Endometrial microvascular endothelial cells (primary cell): ENCODE data around the gene ZBTB46. TPM values are rescaled to one million over a fixed set of nuclear protein-coding genes. Genes with fewer than 3 reads are reported as not detected.
"Not testable (repeated sequence)": the region's sequence is repeated elsewhere in the genome, so short reads cannot be mapped to it uniquely, and the experiment has no call there.

Experiments
- in situ Hi-C: cut with HindIII; loops from 2 replicates; pipeline ENCODE4 v1.10.0; 2017; ENCODE audit warnings: low sequenced_read_pairs, low pct_unique_long_range_greater_than_20kb; ENCODE audit errors: inconsistent ontology term
- total RNA-seq: library from RNA; depleted of rRNA; stranded (reverse); fragments of >200 nt; gene quantifications from one replicate; pipeline ENCODE4 v1.2.3, GENCODE V29; 2015; ENCODE audit errors: inconsistent ontology term

The ZBTB46 gene
- total RNA-seq, 1 donor from 2014 or later: not detected

DNA sequence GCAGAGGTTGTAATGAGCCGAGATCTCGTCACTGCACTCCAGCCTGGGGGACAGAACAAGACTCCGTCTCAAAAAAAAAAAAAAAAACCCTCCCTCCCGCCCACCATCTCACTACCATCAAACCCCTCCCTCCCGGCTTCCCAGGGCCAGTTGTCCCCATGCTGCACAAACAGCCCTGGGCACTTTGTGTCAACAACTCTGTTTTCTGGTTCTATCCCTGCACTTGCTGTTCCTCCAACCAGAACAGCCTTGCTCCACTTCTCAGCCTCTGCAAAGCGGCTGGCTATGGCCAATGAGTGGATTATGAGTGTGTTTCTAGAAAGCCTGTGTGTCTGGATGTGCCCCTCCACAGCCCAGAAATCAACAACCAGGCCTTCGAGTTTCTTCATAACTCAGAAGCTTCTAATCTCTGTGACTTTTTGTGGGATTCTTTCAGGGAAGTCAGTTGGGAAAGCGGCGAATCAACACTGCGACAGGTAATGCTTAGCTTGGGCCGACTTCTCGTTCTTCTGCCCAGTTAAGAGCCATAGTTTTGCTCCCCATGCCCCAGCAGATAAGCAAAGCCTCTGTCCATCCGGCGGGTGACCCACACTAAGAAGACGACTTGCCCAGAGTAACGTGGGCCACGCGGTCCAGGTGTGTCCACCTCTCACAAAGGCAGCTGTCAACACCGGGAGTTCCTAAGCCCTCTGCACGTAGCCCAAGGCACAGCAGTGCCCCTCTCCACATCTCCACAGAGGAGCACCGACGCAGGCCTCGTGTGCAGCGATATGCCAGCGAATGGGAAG lies 5.5 kb downstream of the ZBTB46 start:
- in situ Hi-C loops: no loop called here

DNA sequence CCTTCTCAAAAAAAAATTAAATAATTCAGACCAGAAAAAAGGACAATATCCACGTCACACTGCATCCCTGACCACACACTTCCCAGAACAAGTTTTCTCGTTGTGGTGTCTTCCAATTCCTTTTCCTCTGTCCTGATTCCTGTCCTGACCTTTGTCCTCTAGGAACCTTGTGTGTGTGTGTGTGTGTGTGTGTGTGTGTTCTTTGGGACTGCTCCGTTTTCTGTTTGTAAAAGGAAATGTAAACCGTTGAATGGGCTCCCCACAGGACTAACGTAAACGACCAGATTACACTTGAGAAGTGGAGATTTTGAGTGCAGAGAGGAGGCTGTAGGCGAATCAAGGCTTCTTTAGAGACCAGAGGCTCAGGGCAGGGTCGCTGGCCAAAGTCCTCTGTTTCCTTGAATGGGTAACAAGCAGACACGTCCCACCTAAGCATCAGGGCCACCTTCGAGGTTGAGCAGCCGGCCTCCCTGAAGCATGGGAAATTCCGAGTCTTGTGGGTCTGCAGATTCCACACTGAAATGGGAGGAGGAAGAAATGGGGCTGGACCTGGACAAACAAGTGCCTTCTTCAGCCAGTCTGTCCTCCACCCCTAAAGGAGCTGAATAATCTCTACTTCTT lies 7.3 kb downstream of the ZBTB46 start:
- in situ Hi-C loops: no loop called here

DNA sequence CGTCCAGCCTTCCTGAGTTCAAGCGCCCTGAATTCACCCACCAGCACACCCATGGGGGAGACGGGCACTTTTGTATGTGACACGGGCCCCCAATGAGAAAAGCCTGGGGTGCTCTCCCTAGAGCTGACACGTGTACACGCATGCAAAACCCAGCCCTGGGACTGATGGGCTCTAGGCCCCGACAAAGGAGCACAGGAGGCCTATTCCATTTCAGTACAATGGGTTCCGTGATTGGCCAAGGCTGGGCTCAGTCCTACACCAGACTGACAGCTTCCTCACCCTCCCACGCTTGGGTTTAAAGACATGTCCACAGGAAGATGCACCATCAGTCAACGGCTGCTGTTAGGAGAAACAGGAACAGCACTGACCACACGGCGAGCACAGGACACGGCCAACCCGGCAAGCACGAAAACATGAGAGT lies 8.8 kb downstream of the ZBTB46 start:
- in situ Hi-C loops: no loop called here

DNA sequence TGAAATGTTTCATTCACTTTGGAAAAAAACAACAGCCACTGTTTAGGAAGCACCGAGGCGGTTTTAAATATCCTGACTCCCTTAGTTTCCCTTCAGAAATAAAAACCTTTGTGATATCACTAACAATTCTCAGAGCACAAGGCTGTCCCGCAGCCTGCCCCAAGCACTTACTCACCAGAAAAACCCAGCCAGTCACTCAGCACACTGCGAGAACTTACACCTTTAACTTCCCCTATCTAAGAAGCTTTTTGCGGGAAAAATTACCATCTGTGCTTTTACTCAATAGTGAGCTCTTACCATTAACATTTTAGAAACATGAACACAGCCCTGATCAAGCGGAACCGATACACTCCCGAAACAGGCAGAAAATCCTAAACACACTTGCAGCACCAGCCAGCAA lies 9.3 kb downstream of the ZBTB46 start:
- in situ Hi-C loops: no loop called here

DNA sequence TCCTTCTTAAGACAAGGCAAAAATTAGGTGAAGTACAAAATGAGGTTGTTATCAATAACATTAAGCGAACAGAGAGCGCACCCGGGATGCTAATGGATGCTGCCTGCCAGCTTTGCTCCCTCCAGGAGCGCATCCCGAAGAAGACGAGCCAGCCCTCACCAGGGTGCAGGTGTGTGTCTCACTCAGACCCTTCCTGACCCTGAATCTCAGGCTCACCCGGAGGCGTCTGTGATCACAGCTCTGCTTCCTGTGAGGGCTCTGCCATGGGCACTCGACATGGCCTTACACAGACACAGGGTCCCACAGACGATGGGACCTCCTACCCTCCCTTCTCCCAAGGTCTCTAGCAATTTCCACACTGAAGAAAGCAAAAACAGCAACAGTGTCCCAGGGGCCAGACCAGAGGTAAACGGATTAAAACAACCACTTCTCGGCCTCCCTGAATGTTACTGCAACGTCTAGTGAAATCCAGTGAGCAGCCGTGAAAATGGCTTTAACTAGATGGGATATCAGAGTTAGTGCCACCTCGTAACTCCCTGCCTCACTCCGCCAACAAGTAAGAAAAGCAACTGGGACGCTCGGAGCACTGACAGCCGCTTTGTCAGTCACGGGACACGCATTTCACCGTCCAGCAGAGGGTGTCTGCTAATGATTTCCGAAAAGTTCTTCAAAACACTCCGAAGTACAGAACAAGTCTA lies 11.7 kb downstream of the ZBTB46 start:
- in situ Hi-C loops: no loop called here

DNA sequence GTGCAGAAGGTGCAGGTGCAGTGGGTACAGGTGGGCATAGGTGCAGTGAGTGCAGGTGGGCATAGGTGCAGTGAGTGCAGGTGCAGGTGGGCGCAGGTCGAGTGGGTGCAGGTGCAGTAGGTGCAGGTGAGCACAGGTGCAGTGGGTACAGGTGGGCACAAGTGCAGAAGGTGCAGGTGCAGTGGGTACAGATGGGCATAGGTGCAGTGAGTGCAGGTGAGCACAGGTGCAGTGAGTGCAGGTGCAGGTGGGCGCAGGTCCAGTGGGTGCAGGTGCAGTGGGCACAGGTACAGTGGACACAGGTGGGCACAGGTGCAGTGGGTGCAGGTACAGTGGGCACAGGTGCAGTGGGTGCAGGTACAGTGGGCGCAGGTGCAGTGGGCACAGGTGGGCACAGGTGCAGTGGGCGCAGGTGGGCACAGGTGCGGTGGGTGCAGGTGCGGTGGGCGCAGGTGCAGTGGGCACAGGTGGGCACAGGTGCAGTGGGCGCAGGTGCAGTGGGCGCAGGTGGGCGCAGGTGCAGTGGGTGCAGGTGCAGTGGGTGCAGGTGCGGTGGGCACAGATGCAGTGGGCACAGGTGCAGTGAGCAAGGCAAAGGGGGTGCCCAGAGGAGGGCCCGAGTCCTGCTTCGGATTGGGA lies 15.3 kb downstream of the ZBTB46 start:
- in situ Hi-C loops: no loop called here

DNA sequence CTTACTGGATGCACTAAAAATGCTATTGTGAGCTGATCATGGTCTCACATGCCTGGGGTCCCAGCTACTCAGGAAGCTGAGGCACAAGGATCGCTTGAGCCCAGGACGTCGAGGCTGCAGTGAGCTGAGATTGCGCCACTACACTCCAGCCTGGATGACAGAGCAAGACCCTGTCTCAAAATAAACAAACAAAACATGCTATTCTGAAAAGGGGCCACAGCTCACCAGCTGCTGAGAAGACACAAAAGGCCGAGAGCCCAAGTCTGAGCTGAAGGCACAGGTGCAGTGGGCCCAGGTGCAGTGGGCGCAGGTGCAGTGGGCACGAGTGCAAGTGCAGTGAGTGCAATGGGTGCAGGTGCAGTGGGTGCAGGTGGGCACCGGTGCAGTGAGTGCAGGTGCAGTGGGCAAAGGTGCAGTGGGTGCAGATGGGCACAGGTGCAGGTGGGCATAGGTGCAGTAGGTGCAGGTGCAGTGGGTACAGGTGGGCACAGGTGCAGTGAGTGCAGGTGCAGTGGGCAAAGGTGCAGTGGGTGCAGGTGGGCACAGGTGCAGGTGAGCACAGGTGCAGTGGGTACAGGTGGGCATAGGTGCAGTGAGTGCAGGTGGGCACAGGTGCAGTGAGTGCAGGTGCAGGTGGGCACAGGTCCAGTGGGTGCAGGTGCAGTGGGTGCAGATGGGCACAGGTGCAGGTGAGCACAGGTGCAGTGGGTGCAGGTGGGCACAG lies 16.0 kb downstream of the ZBTB46 start:
- in situ Hi-C loops: no loop called here

DNA sequence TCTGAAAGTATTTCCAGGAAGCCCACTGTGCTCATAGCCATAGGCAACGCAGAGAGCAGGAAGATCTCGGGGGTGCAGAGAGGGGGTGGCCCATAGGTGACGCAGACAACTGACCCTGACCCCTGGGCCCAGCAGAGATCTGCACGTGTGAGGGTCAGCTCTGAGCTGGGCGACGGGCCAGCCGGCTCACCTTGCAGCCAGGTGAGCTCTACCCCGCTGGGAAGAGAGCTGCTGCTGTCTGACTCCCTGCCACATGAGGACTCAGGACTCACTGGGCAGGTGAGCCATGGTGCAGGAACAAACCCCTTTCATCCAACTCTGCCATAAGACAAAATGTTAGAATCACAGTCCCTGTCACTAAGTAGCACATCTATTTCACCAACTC lies 19.6 kb downstream of the ZBTB46 start:
- in situ Hi-C loops: no loop called here

DNA sequence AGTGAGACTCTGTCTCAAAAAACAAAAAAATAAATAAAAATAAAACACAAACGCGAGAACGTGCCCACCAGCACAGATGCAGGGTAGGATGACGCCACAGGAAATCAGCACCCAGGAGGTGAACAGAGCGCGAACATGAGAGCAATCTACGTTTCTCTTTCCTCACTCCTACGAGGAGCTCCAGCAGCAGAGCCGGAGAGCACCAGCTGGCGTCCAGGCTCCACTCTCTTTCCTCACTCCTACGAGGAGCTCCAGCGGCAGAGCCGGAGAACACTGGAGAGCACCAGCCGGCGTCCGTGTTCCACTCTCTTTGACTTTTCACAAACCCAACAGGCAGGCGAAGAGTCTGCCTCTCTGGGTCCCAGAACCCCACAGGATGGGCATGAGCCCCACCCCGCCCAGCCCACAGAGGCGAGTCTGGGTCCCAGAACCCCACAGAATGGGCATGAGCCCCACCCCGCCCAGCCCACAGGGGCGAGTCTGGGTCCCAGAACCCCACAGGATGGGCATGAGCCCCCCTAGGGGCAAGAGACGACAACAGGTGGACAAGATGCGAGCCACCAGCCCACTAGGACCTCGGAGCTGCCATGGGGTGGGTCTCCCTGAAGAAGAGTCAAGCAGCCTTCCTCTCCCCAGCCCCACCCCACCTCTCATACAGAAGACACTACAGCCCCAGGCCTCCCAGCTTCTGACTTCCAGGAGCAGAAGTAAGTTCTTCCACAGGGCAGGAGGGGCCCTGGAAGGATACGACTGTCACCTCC lies 20.2 kb downstream of the ZBTB46 start:
- in situ Hi-C loops: no loop called here

DNA sequence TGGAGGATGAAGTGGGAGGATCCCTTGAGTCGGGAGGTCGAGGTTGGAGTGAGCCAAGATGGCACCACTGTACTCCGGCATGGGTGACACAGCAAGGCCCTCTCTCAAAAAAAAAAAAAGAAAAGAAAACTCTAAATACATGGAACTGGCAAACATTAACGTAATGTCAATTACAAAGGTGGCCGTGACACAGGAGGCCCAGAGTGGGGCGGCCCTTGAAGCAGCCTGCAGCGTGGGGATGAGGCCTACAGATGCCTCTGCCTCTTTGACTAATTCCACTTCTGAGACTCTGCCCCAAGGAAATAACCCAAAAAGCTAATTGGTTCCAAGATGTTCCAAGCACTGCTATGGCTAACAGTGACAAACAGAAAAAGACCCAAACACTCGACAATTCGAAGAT lies 21.2 kb downstream of the ZBTB46 start:
- in situ Hi-C loops: no loop called here

DNA sequence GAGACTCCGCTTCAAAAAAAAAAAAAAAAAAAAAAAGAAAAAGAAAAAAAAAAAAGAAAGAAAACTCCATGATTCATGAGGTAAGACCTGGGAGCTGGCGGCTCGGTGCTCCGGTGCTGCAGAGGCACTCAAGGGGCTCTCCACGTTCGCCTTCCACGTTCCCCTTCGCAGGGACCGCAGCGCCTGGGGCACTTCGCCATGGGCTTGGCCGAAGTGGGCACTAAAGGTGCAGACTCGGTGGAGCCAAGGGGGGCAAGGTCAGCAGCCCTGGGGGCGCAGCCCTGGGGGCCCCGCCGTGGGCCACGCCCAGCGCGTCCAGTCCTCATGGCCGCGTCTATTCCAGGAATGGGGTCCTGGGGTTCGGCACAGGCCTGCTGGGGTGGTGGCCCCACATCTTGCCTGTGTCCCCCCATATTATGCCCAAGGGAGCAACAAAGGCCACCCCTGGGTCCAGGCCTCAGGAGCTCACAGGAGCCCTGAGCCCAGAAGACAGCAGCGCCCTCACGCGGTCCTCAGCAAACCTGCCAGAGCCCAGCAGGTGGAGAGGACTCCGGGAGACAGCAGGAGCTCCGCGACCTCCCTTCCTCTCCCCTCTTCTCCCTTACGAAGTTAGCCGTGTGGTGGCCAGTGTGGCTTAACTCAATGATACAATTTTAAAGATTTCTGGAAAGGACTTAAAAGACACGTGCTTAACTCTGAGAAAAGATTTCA lies 21.9 kb downstream of the ZBTB46 start:
- in situ Hi-C loops: no loop called here

DNA sequence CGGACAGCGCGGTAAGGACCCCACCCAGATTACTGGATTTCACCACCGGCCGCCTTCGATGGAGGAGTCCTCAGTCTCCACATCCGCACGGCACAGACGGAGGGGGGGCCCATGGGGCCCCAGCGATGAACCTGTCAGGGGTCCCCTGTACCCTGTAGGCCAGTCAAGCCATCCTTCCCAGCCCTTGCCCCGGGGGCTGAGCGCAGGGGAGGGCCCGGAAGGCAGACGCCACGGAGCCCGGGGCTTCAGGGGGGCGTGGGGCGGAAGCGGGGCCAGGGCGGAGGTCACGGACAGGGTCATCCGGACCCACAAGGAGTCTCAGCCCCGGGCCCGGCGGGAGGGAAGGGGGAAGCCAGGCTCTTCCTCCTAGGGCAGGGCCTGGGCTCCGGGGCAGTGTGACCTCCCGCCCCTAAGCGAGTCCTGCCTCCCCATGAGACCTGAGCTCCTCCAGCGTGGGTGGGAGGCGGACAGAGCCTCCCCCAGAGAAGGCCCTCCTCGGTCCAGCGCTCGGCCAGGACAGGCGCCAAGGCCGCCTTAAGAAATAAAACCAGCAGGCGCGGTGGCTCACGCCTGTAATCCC lies 22.8 kb downstream of the ZBTB46 start:
- in situ Hi-C loops: no loop called here

DNA sequence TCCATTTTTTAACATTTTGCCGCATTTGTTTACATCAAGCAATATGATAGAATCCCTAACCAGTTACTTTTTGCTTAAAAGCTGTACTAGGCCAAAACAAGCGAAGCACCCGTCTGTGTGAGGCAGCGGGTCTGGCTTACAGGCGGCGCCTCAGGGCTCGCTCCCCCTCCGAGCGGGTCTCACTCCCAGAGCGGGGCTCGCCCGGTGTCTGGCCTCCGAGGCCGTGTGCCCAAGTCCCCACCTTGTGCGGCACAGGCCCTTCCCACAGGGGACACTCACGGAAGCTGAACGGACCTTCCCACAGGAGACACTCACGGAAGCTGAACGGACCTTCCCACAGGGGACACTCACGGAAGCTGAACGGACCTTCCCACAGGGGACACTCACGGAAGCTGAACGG lies 23.4 kb downstream of the ZBTB46 start:
- in situ Hi-C loops: no loop called here

DNA sequence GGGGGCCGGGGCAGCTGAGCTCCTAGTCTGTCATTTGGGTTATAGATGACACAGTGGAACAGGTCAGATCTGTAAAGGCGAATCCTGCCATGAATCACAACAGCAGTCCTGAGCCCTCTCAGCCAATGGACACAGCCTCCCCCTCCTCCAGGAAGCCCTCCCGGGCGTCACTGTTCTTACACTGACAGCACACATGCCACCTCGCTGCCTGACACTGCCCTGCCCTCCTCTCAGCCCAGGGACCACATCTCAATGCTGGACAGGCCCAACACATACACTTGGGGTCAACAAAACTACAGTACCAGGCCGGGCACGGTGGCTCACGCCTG lies 26.8 kb downstream of the ZBTB46 start:
- in situ Hi-C loops: no loop called here

DNA sequence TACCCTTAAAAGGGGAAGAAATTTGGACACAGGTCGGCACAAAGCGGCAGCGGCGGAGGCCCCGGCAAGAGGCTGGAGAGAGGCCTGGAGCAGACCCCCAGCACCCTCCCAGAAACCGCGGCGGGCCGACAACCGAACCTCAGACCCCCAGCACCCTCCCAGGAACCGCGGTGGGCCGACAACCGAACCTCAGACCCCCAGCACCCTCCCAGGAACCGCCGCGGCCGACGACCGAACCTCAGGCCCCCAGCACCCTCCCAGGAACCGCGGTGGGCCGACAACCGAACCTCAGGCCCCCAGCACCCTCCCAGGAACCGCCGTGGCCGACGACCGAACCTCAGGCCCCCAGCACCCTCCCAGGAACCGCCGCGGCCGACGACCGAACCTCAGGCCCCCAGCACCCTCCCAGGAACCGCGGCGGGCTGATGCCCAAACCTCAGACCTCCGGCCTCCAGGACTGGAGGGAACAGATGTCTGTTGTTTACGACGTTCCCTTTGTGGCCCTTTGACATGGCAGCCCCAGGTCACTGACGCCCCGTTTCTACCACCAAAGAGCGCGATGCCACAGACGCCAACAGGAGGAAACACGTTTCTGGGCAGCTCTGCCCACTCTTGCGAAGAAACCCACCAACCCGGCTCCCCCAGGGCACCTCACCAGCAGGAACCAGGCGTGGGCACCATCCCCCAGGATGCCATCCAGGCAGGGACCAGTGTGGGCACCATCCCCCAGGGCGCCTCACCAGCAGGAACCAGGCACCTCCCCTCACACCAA lies 28.4 kb downstream of the ZBTB46 start:
- in situ Hi-C loops: no loop called here

DNA sequence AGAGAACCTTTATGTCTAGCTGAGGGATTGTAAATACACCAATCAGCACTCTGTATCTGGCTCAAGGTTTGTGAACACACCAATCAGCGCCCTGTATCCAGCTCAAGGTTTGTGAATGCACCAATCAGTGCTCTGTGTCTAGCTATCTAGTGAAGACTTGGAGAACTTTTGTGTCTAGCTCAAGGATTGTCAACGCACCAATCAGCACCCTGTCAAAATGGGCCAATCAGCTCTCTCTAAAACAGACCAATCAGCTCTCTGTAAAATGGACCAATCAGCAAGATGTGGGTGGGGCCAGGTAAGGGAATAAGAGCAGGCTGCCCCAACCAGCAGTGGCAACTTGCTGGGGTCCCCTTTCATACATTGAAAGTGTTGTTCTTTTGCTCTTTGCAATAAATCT lies 29.9 kb downstream of the ZBTB46 start:
- in situ Hi-C loops: not testable (repeated sequence)

DNA sequence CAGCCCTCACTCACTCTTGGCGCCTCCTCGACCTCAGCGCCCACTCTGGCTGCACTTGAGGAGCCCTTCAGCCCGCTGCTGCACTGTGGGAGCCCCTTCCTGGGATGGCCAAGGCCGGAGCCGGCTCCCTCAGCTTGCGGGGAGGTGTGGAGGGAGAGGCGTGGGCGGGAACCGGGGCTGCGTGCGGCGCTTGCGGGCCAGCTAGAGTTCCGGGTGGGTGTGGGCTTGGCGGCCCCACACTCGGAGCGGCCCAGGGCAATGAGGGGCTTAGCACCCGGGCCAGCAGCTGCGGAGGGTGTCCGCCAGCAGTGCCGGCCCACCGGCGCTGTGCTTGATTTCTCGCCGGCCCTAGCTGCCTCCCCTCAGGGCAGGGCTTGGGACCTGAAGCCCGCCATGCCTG lies 30.7 kb downstream of the ZBTB46 start:
- in situ Hi-C loops: not testable (repeated sequence)
